DND-41 (cell line): ENCODE measurements around the gene IPP.

ENCODE experiments used
- ATAC-seq: fragments of 200-7000 bp; cut with Tn5 transposase; 3 replicates; pipeline ENCODE4 v1.9.1; 2021; ENCODE audit warnings: low read depth; ENCODE audit not compliant: insufficient read depth
- DNase-seq: peaks from one replicate; pipeline ENCODE4 v3.0.0-alpha.2; 2020
- H2AFZ ChIP-seq: 2 replicates; pipeline ENCODE4 v1.6.0; 2012; ENCODE audit warnings: low read depth, low read length
- H3K27ac ChIP-seq: 2 replicates; pipeline ENCODE4 v1.5.1; 2012; ENCODE audit warnings: low read length, inconsistent platforms
- H3K27me3 ChIP-seq: fragments of 200-600 bp; sonication (generic); 2 replicates; pipeline ENCODE4 v1.6.0; 2012; ENCODE audit warnings: low read length, mild to moderate bottlenecking, inconsistent platforms; ENCODE audit not compliant: insufficient read depth, poor library complexity
- H3K36me3 ChIP-seq: 2 replicates; pipeline ENCODE4 v1.5.1; 2012; ENCODE audit warnings: low read length, inconsistent platforms; ENCODE audit not compliant: insufficient read depth
- H3K4me1 ChIP-seq: 2 replicates; pipeline ENCODE4 v1.5.1; 2012; ENCODE audit warnings: mild to moderate bottlenecking, low read length; ENCODE audit not compliant: insufficient read depth
- H3K4me2 ChIP-seq: 2 replicates; pipeline ENCODE4 v1.6.0; 2012; ENCODE audit warnings: mild to moderate bottlenecking, moderate library complexity, low read length, inconsistent platforms; ENCODE audit not compliant: insufficient read depth
- H3K4me3 ChIP-seq, 2 experiments: fragments of 200-600 bp in 1 of 2; shearing (Covaris generic) in 1 of 2; 2 replicates each; pipeline ENCODE4 v1.5.1; 2012 to 2016; ENCODE audit warnings: inconsistent platforms in 2 of 2, low read length in 2 of 2, mild to moderate bottlenecking in 2 of 2, low read depth in 1 of 2, moderate library complexity in 1 of 2
- H3K79me2 ChIP-seq: 2 replicates; pipeline ENCODE4 v1.6.0; 2012; ENCODE audit warnings: low read length, inconsistent platforms; ENCODE audit not compliant: insufficient read depth
- H3K9ac ChIP-seq: 2 replicates; pipeline ENCODE4 v1.6.0; 2012; ENCODE audit warnings: low read depth, mild to moderate bottlenecking, inconsistent platforms, low read length, moderate library complexity
- H3K9me3 ChIP-seq: 2 replicates; pipeline ENCODE4 v1.5.1; 2012; ENCODE audit warnings: low read length, moderate library complexity, mild to moderate bottlenecking, inconsistent platforms; ENCODE audit not compliant: insufficient read depth, severe bottlenecking
- H4K20me1 ChIP-seq: 2 replicates; pipeline ENCODE4 v1.6.0; 2012; ENCODE audit warnings: low read length; ENCODE audit not compliant: insufficient read depth
- EZH2 ChIP-seq: IDR thresholded peaks from 3 replicates; pipeline ENCODE4 v1.6.1; 2012; ENCODE audit warnings: borderline replicate concordance, low read depth, mild to moderate bottlenecking, moderate library complexity, low read length, inconsistent platforms; ENCODE audit not compliant: severe bottlenecking
- TF ChIP-seq, protein P1 (sequence below): IDR thresholded peaks from 2 replicates; pipeline ENCODE4 v1.5.1; 2012; ENCODE audit warnings: borderline replicate concordance, low read length, moderate library complexity, mild to moderate bottlenecking; ENCODE audit not compliant: poor library complexity, severe bottlenecking; ENCODE audit errors: extremely low read depth

IPP gene

DNA sequence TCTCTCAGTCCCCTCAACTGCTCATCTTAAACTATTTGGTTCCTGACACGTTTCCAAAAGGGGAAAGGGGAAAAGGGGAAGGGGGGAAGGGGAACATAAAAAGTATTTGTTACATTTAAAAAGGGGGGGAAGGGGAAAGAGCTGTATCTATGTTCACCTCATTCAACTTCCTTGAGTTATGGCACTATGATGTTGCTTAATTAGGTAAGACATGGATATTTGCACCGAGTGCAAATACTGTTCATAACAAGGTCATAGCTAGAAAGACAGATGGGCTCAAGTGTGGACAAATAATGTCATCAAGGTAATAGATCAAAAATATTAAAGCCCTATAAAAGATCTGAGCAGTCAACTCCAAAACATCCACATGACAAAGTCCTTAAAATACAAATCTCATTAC lies 90.1 kb downstream of the IPP start:
- Histone ChIP-seq H3K36me3 (peaks cover 65% of the 10 kb centered on the region), H3K9me3 (no peaks in the 10 kb centered on the region), H2AFZ (no peak overlapping the region), H4K20me1 (peaks cover 50% of the 10 kb centered on the region), H3K9ac (no peak overlapping the region), H3K79me2 (peaks cover 79% of the 10 kb centered on the region), H3K27ac (no peak overlapping the region), H3K4me1 (no peaks in the 10 kb centered on the region), H3K4me2 (no peak overlapping the region), H3K4me3 (no peak overlapping the region), H3K27me3 (no peaks in the 10 kb centered on the region)
- DNase-seq = no peak
- TF ChIP-seq EZH2 = no peak
- TF ChIP-seq, protein P1, sequence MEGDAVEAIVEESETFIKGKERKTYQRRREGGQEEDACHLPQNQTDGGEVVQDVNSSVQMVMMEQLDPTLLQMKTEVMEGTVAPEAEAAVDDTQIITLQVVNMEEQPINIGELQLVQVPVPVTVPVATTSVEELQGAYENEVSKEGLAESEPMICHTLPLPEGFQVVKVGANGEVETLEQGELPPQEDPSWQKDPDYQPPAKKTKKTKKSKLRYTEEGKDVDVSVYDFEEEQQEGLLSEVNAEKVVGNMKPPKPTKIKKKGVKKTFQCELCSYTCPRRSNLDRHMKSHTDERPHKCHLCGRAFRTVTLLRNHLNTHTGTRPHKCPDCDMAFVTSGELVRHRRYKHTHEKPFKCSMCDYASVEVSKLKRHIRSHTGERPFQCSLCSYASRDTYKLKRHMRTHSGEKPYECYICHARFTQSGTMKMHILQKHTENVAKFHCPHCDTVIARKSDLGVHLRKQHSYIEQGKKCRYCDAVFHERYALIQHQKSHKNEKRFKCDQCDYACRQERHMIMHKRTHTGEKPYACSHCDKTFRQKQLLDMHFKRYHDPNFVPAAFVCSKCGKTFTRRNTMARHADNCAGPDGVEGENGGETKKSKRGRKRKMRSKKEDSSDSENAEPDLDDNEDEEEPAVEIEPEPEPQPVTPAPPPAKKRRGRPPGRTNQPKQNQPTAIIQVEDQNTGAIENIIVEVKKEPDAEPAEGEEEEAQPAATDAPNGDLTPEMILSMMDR = no peak
- no peak for ATAC-seq

DNA sequence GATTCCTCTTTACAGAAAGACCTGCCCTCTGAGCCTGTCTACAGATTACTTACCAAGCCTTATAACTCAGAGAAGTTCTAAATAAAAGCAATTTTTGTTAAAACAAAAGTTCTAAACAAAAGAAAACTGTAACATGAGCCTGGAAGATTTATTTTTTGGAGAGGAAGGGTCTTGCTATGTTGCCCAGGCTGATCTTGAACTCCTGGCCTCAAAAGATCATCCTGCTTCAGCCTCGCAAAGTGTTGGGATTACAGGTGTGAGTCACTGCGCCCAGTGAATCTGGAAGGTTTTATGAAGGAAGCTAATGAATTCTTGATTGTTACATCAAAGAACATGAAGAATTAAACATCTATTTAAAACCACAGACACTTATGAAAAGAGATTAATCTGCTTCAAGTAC lies 91.2 kb downstream of the IPP start:
- Histone ChIP-seq H3K4me3 (no peak overlapping the region), H3K27ac (no peak overlapping the region), H3K9ac (no peak overlapping the region), H4K20me1 (peaks cover 44% of the 10 kb centered on the region), H3K9me3 (no peaks in the 10 kb centered on the region), H3K4me2 (no peak overlapping the region), H2AFZ (no peak overlapping the region), H3K4me1 (no peaks in the 10 kb centered on the region), H3K79me2 (peaks cover 77% of the 10 kb centered on the region), H3K36me3 (peaks cover 77% of the 10 kb centered on the region), H3K27me3 (no peaks in the 10 kb centered on the region)
- DNase-seq (no peak), ATAC-seq (no peak)
- TF ChIP-seq, protein P1 = no peak
- no peak for TF ChIP-seq EZH2

DNA sequence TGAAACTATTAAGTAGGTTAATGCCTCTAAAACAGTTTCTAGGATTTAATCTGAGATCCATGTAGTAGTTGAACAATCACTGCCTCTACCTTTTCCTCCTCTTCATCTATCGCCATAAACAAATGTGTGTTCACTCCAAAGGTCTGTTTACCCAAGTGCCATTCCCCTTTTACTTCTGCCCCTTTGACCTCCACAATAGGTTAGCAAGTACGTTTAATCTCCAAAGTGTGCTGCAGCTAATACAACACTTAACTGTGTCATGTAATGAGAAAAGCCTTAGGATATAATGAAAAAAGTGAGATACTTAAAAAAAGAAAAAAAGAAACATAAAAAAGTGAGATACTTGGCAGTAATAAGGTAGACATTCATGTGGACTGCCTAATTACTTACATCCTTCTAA lies 92.3 kb downstream of the IPP start:
- ATAC-seq (no peak), DNase-seq (no peak)
- Histone ChIP-seq H3K9me3 (no peaks in the 10 kb centered on the region), H3K27ac (no peak overlapping the region), H3K9ac (no peak overlapping the region), H3K27me3 (no peaks in the 10 kb centered on the region), H3K4me1 (no peaks in the 10 kb centered on the region), H3K36me3 (peaks cover 87% of the 10 kb centered on the region), H2AFZ (no peak overlapping the region), H3K4me3 (no peak overlapping the region), H4K20me1 (peaks cover 41% of the 10 kb centered on the region), H3K4me2 (no peak overlapping the region), H3K79me2 (peaks cover 67% of the 10 kb centered on the region)
- TF ChIP-seq, protein P1 = no peak
- no peak for TF ChIP-seq EZH2
